Loucy (cell line): Measurements from ENCODE around the gene GABPA.

Experiments
- H2AFZ ChIP-seq: fragments of 200-600 bp; sonication (generic); 2 replicates; pipeline ENCODE4 v1.6.0; 2016; ENCODE audit warnings: antibody characterized with exemption, mild to moderate bottlenecking, low read length, moderate library complexity
- H3F3A ChIP-seq: fragments of 200-600 bp; 2 replicates; pipeline ENCODE4 v1.6.0; 2016; ENCODE audit warnings: antibody characterized with exemption, low read depth, mild to moderate bottlenecking
- H3K27me3 ChIP-seq: fragments of 200-600 bp; sonication (generic); 2 replicates; pipeline ENCODE4 v1.6.1; 2014; ENCODE audit warnings: low read length, mild to moderate bottlenecking; ENCODE audit not compliant: insufficient read depth, poor library complexity, severe bottlenecking
- H3K36me3 ChIP-seq: fragments of 200-600 bp; sonication (generic); 2 replicates; pipeline ENCODE4 v1.6.1; 2016; ENCODE audit warnings: low read length; ENCODE audit not compliant: insufficient read depth
- H3K4me1 ChIP-seq: fragments of 200-600 bp; sonication (generic); 2 replicates; pipeline ENCODE4 v1.5.1; 2014; ENCODE audit warnings: low read length, mild to moderate bottlenecking; ENCODE audit not compliant: insufficient read depth, poor library complexity, severe bottlenecking
- H3K4me2 ChIP-seq: fragments of 200-600 bp; sonication (generic); 2 replicates; pipeline ENCODE4 v1.6.0; 2014; ENCODE audit warnings: antibody characterized with exemption, low read length, low read depth, mild to moderate bottlenecking; ENCODE audit not compliant: poor library complexity, severe bottlenecking
- H3K4me3 ChIP-seq: fragments of 200-600 bp; sonication (generic); 2 replicates; pipeline ENCODE4 v1.5.1; 2014; ENCODE audit warnings: low read length, mild to moderate bottlenecking, mixed read lengths; ENCODE audit not compliant: poor library complexity, severe bottlenecking
- H3K79me2 ChIP-seq: fragments of 200-600 bp; sonication (generic); 2 replicates; pipeline ENCODE4 v1.6.1; 2014; ENCODE audit warnings: low read length; ENCODE audit not compliant: insufficient read depth
- H3K9ac ChIP-seq: fragments of 200-600 bp; sonication (generic); 2 replicates; pipeline ENCODE4 v1.6.0; 2014; ENCODE audit warnings: mild to moderate bottlenecking, low read depth, low read length, moderate library complexity; ENCODE audit not compliant: poor library complexity, severe bottlenecking
- H3K9me2 ChIP-seq: fragments of 200-600 bp; sonication (generic); replicated peaks from 2 replicates; pipeline ENCODE4 v1.6.1; 2016; ENCODE audit warnings: low read depth, low read length, mixed read lengths
- H3K9me3 ChIP-seq: fragments of 200-600 bp; sonication (generic); 2 replicates; pipeline ENCODE4 v1.6.1; 2014; ENCODE audit warnings: mild to moderate bottlenecking, antibody characterized with exemption, low read length, low read depth; ENCODE audit not compliant: insufficient read depth
- H4K20me1 ChIP-seq: fragments of 200-600 bp; sonication (generic); 2 replicates; pipeline ENCODE4 v1.6.0; 2014; ENCODE audit warnings: antibody characterized with exemption, low read length, mild to moderate bottlenecking; ENCODE audit not compliant: insufficient read depth, poor library complexity, severe bottlenecking
- EZH2phosphoT487 ChIP-seq: fragments of 200-600 bp; IDR thresholded peaks from 2 replicates; pipeline ENCODE4 v1.6.1; 2018; ENCODE audit warnings: antibody characterized with exemption, mild to moderate bottlenecking, moderate library complexity, borderline replicate concordance
- TF ChIP-seq, protein P1 (sequence below): fragments of 200-600 bp; sonication (generic); conservative IDR thresholded peaks from 2 replicates; pipeline ENCODE4 v1.5.1; 2014; ENCODE audit warnings: mild to moderate bottlenecking, antibody characterized with exemption, low read length

GABPA gene

DNA sequence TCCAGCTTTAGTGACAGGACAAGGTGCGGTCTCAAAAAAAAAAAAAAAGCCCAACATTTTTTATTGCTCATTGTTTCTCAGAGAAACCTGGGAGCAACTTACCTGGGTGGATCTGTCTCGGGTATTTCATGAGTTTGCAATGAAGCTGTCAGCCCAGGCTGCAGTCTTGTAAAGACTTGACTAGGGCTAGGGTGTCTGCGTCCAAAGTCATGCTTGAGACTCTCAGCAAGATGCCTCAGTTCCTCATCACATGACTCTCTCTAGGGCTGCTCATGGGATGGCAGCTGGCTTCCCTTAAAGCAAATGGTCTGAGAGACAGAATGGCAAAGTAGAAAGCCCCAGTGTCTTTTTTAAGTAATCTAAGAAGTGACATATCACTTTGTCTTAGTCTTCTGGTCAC lies 8.1 kb downstream of the GABPA start:
- Histone ChIP-seq H3K27me3 (no peaks in the 10 kb centered on the region), H3K9ac (no peak overlapping the region), H3K4me1 (peaks cover 17% of the 10 kb centered on the region), H4K20me1 (peaks cover 3% of the 10 kb centered on the region), H3K79me2 (peaks cover 31% of the 10 kb centered on the region), H3K9me3 (no peaks in the 10 kb centered on the region), H2AFZ (no peak overlapping the region), H3K36me3 (peaks cover 16% of the 10 kb centered on the region; the same call in 1 of the 2 replicates), H3K9me2 (no peaks in the 10 kb centered on the region), H3F3A (no peaks in the 10 kb centered on the region), H3K4me3 (no peak overlapping the region), H3K4me2 (no peak overlapping the region)
- TF ChIP-seq EZH2phosphoT487: no peak
- TF ChIP-seq, protein P1, sequence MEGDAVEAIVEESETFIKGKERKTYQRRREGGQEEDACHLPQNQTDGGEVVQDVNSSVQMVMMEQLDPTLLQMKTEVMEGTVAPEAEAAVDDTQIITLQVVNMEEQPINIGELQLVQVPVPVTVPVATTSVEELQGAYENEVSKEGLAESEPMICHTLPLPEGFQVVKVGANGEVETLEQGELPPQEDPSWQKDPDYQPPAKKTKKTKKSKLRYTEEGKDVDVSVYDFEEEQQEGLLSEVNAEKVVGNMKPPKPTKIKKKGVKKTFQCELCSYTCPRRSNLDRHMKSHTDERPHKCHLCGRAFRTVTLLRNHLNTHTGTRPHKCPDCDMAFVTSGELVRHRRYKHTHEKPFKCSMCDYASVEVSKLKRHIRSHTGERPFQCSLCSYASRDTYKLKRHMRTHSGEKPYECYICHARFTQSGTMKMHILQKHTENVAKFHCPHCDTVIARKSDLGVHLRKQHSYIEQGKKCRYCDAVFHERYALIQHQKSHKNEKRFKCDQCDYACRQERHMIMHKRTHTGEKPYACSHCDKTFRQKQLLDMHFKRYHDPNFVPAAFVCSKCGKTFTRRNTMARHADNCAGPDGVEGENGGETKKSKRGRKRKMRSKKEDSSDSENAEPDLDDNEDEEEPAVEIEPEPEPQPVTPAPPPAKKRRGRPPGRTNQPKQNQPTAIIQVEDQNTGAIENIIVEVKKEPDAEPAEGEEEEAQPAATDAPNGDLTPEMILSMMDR: no peak

DNA sequence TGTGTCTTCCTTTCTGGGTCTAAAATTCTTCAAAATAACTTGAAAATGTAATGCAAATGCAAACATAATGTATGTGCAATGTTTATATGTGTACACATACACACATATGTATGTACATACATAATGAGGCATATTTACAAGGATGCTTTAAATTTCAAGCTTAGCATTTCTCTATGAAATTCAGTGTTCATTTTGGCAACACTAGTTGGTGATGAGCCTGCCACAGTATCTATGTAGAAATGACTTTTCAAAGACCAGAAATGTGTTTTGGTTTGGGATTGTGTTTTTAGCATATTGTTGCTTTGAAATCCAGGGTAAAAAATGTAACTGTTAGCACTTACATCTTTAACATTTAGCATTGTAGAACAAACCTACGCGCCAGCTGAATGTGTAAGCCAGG lies 10.1 kb downstream of the GABPA start:
- Histone ChIP-seq H3K9me2 (no peaks in the 10 kb centered on the region), H3K9me3 (no peaks in the 10 kb centered on the region), H3K36me3 (peaks cover 21% of the 10 kb centered on the region; the same call in 1 of the 2 replicates), H3K27me3 (no peaks in the 10 kb centered on the region), H3K9ac (no peak overlapping the region), H3F3A (no peaks in the 10 kb centered on the region), H3K4me1 (peaks cover 12% of the 10 kb centered on the region), H3K4me2 (no peak overlapping the region), H3K79me2 (peaks cover 12% of the 10 kb centered on the region; the same call in 1 of the 2 replicates), H4K20me1 (no peaks in the 10 kb centered on the region), H2AFZ (no peak overlapping the region), H3K4me3 (no peak overlapping the region)
- TF ChIP-seq, protein P1: no peak
- TF ChIP-seq EZH2phosphoT487: no peak

DNA sequence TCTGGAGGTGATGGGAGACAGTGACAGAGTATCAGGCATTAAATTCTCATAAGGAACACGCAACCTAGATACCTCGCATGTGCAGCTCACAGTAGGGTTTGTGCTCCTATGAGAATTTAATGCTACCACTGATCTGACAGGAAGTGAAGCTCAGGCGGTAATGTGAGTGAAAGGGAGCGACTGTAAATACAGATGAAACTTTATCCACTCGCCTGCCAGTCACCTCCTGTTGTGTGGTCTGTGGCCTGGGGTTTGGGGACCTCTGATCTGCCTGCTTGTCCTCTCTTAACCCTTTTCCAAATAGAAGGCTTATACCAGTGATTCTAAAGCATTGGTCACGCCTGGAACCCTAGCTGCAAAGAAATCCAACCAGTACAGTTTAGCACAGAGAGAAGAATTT lies 15.3 kb downstream of the GABPA start:
- Histone ChIP-seq H2AFZ (no peak overlapping the region), H3K36me3 (peaks cover 40% of the 10 kb centered on the region), H3K9me3 (no peaks in the 10 kb centered on the region), H3K4me3 (peak overlapping the region; percentile 40), H3K4me2 (peak overlapping the region; percentile 60), H3K27me3 (no peaks in the 10 kb centered on the region), H3K79me2 (no peaks in the 10 kb centered on the region), H3F3A (peaks cover 7% of the 10 kb centered on the region), H3K4me1 (peaks cover 27% of the 10 kb centered on the region), H3K9me2 (no peaks in the 10 kb centered on the region), H3K9ac (no peak overlapping the region), H4K20me1 (no peaks in the 10 kb centered on the region)
- no peak for TF ChIP-seq EZH2phosphoT487
- TF ChIP-seq, protein P1: no peak
